ENCODE results near the gene UBE4B.

- no peak for TF ChIP-seq EZH2phosphoT487 (IDR thresholded peaks at IDR 0.05; ENCODE audit: low read depth, severe bottlenecking, unreplicated experiment)
- no peak for TF ChIP-seq CTCF (IDR thresholded peaks at IDR 0.05; ENCODE audit: poor library complexity)
- TF ChIP-seq EZH2 (IDR thresholded peaks at IDR 0.05; ENCODE audit: borderline replicate concordance) = no peak
Observed at GRCh38 chr1:10085076-10085475, 52.3 kb downstream of the UBE4B start.

Data from hepatocyte (in vitro differentiated cells).